Testis (tissue), 2 donors: Measurements from ENCODE around the gene MARS2.

Experiments used
- CTCF ChIP-seq, 3 experiments: fragments of 450-650 bp in 2 of 3; fragments of 200-600 bp in 1 of 3; sonication (generic) in 1 of 3; IDR thresholded peaks; one replicate each; pipeline ENCODE4 v1.5.1; 2016 to 2019; ENCODE audit warnings: antibody characterized with exemption in 3 of 3, mild to moderate bottlenecking in 2 of 3, moderate library complexity in 1 of 3
- POLR2A ChIP-seq: fragments of 450-650 bp; IDR thresholded peaks from one replicate; pipeline ENCODE4 v1.6.1; 2017; ENCODE audit warnings: antibody characterized with exemption, mild to moderate bottlenecking, moderate library complexity

- TF ChIP-seq POLR2A (no peak), CTCF (IDR thresholded peaks at IDR 0.05) (no peak)
These were observed 6.4 kb downstream of the MARS2 start for GRCh38 chr2:197711578-197711977.
